OCI-LY7 (cell line): ENCODE measurements around the gene CNTNAP4.

Source experiments
- EZH2phosphoT487 ChIP-seq: fragments of 200-600 bp; sonication (generic); IDR thresholded peaks from 2 replicates; pipeline ENCODE4 v1.6.1; 2018; ENCODE audit warnings: low read depth, borderline replicate concordance, mild to moderate bottlenecking, mixed run types, antibody characterized with exemption, low read length, moderate library complexity, mixed read lengths
- TF ChIP-seq, protein P1 (sequence below): fragments of 200-600 bp; sonication (generic); conservative IDR thresholded peaks from 2 replicates; pipeline ENCODE4 v1.5.1; 2014; ENCODE audit warnings: mild to moderate bottlenecking, antibody characterized with exemption, low read length, moderate library complexity, mixed read lengths

- TF ChIP-seq, protein P1, sequence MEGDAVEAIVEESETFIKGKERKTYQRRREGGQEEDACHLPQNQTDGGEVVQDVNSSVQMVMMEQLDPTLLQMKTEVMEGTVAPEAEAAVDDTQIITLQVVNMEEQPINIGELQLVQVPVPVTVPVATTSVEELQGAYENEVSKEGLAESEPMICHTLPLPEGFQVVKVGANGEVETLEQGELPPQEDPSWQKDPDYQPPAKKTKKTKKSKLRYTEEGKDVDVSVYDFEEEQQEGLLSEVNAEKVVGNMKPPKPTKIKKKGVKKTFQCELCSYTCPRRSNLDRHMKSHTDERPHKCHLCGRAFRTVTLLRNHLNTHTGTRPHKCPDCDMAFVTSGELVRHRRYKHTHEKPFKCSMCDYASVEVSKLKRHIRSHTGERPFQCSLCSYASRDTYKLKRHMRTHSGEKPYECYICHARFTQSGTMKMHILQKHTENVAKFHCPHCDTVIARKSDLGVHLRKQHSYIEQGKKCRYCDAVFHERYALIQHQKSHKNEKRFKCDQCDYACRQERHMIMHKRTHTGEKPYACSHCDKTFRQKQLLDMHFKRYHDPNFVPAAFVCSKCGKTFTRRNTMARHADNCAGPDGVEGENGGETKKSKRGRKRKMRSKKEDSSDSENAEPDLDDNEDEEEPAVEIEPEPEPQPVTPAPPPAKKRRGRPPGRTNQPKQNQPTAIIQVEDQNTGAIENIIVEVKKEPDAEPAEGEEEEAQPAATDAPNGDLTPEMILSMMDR = no peak
- no peak for TF ChIP-seq EZH2phosphoT487
These were observed 247.2 kb downstream of the CNTNAP4 start for GRCh38 chr16:76524356-76524755.
